IPS DF 4.7 (cell line): Measurements from ENCODE around the gene GLI1.
"Not testable (repeated sequence)": the region's sequence is repeated elsewhere in the genome, so short reads cannot be mapped to it uniquely, and the experiment has no call there.

Experiments used
- DNase-seq: peaks from one replicate; pipeline ENCODE4 v3.0.0-alpha.2; 2013; ENCODE audit warnings: low spot score; ENCODE audit errors: extremely low read depth

Gene GLI1

DNA sequence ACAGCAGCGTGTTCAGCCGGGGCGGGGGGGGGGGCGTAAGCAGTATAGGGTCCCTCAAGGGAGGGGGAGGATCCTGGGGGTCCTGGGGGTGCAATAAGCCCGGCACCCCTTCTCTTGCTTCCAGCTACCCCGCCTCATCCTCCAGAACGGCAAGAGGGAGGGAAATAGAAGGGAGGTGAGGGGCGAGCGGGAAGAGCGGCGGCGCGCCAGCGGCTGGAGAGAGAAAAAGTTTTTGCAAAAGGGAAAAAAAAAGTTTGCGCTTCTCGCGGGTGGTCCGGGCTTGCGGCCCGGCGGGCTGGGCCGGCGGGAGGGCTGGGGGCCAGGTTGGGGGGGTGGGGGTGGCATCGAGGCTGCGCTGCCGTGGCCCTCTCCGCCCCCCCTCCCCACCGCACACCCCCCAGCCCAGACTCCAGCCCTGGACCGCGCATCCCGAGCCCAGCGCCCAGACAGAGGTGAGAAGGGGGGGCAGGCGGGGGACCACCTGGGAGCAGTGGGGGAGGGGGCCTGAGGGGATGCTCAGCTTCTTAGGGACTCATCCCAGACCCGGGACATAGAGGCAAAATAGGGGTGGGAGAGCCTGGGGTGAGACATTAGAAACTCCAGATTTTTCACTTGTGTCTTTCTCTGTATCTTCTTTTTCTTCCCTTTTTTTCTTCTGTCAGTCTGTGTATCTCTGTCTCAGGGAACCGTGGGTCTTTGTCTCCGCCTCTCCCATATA, at the start of gene GLI1:
Gene GLI1 (plus strand): TSS at position 36 of the 718 bp plus-strand sequence. CDS start 3,907 bp downstream, outside the sequence.
- no peak for DNase-seq

DNA sequence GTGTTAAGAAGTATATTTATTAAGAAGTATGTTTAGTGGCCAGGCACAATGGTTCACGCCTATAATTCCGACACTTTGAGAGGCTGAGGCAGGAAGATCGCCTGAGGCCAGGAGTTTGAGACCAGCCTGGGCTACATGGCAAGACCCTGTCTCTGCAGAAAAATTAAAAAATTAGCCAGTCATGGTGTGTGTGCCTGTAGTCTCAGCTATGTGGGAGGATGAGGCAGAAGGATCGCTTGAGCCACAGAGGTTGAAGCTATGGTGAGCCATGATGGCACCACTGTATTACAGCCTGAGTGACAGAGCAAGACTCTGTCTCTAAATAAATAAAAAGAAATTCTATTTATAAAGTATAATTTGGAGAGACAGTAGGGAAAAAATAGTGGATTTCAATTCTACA, 49.1 kb upstream of the GLI1 start:
- no peak for DNase-seq

DNA sequence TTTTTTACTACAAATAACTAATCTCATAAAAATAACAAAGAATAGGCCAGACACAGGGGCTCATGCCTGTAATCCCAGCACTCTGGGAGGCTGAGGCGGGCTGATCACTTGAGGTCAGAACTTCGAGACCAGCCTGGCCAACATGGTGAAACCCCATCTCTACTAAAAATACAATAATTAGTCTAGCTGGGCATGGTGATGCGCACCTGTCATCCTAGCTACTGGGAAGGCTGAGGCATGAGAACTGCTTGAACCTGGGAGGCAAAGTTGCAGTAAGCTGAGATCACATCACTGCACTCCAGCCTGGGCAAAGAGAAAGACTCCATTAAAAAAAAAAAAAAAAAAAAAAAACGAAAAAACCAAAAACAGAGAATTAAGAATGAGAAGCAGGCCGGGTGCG, 45.4 kb upstream of the GLI1 start:
- not testable (repeated sequence) for DNase-seq

DNA sequence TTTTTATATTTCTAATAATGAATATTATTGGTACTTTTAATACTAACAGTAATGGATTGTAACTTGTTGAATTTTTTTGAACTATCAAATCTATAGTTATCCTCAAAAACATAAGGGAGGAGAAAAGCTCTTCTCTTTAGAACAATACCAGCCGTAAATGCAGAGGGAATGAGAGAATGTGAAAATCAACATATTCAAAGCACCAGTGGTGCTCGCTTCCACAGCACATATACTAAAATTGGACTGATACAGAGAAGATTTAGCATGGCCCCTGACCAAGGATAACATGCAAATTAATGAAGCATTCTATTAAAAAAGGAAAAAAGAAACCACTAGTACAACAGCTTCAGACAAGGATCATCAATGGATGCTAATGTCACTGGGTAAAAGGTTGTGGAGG, 44.5 kb upstream of the GLI1 start:
- no peak for DNase-seq

DNA sequence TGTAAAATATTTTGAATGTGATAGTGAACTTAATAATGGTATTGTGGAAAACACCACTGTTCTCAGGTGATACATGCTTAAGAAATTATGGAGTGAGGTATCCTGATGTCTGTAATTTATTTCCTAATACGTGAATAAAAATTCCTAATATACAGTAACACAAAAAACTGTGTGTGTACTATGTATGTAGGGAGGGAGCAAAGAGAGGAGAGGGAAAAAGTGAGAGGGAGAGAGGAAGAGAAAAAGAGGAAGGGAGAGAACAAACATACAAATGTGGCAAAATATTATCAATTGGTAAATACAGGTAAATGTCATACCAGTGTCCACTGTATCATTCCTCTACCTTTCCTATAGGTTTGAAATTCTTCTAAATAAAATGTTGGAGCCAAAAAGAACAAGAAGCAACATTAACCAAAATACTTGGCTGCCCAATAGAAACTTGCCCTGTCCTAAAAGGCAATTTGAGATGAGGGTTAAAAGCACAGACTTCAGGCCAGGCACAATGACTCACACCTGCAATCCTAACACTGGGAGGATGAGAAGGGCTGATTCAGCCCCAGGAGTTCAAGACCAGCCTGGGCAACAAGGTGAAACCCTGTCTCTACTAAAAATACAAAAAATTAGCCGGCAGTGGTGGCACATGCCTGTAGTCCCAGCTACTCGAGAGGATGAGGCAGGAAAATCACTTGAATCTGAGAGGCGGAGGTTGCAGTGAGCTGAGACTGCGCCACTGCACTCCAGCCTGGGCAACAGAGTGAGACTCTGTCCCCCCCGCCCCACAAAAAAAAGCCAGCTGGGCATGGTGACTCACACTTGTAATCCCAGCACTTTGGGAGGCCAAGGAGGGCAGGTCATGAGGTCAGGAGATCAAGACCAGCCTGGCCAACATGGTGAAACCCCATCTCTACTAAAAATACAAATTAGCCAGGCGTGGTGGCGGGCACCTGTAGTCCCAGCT, 43.3 kb upstream of the GLI1 start:
- no peak for DNase-seq

DNA sequence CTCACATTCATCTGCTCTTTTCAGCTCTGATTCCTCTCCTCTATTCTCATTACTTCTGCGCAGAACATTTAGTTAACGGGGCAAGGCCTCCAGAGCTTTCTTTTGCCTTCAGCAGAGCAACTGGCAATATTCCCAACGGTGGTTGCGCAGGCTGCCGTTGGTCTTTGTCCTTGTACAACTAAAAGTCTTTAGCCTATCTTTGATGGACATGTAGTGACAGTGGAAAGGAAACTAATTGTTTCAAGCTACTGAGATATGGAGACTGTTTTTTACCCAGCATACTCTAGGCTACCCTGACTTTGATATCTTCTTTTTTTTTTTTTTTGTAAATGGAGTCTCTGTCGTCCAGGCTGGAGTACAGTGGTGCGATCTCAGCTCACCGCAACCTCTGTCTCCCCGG, 41.3 kb upstream of the GLI1 start:
- DNase-seq = no peak

DNA sequence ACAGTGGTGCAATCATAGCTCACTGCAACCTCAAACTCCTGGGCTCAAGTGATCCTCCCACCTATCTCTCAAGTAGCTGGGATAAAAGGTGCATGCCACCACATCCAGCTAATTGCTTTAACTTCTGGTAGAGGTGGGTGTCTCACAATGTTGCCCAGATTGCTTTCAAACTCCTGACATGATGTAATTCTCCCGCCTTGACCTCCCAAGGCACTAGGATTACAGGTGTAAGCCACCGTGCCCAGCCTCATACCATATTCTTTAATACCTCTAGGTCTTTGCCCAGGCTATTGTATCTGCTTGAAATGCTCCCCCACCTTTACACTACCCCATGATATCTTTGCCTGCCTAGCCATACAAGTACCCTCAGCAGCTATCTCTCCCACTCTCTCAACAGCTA, 40.1 kb upstream of the GLI1 start:
- no peak for DNase-seq

DNA sequence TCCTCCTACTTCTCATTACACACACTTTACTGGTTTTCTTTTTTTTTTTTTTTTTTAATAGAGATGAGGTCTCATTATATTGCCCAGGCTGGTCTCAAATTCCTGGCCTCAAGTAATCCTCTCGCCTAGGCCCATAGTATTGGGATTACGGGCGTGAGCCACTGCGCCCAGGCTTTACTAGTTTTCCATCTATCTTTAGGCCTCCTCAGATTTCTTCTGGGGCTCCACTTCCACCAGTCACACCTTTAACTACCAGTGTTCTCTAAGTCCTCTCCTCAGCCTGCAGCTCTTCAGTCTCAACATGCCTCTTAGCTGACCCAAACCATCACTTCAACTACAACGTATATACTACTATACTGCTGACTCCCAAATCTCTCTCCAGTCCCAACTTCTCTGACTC, 39.1 kb upstream of the GLI1 start:
- no peak for DNase-seq

DNA sequence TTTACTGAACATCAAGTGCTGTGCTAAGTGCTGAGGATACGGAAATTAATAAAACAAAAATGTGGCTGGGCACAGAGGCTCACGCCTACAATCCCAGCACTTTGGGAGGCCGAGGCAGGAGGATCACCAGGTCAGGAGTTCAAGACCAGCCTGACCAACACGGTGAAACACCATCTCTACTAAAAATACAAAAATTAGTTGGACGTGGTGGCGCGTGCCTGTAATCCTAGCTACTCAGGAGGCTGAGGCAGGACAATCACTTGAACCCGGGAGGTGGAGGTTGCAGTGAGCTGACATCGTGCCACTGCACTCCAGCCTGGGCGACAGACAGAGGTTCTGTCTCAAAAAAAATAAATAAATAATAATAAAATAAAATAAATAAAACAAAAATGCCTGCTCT, 32.6 kb upstream of the GLI1 start:
- not testable (repeated sequence) for DNase-seq

DNA sequence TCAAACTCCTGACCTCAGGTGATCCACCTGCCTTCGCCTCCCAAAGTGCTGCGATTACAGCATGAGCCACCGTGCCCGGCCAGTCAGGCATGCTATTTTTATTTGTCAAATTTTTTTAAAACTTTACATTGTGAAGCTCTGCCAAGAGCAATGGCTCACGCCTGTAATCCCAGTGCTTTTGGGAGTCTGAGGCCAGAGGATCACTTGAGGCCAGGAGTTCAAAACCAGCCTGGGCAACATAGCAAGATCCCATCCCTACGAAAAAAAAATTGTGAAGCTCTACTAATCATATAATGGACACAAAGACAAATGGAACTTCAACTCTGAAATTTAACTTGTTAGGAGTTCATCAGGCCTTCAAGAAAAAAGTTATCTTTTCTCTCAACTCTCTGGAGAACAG, 30.6 kb upstream of the GLI1 start:
- no peak for DNase-seq

DNA sequence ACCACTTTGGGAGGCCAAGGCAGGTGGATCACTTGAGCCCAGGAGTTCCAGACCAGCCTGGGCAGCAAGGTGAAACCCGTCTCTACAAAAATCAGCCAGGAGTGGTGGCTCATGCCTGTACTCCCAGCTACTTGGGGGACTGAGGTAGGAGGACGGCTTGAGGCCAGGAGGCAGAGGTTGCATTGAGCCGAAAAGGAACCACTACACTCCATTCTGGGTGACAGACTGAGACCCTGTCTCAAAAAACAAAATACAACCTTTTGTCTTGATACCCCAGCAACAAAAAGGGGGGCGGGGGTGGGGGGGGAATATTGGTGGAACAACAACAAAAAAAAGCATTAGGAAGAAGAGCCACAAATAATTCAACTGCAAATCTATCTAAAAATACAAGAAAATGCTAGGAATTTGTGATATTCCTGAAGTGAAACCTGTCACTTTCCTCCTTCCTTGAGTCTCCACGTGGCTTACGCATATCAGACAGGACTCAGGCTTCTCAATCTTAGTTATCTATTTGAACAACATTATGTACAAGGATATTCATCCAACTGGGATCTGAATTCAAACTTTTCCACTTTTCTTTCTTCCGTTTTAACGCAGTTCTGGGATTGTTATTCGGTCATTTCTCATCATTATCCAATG, 30.0 kb upstream of the GLI1 start:
- DNase-seq = no peak

DNA sequence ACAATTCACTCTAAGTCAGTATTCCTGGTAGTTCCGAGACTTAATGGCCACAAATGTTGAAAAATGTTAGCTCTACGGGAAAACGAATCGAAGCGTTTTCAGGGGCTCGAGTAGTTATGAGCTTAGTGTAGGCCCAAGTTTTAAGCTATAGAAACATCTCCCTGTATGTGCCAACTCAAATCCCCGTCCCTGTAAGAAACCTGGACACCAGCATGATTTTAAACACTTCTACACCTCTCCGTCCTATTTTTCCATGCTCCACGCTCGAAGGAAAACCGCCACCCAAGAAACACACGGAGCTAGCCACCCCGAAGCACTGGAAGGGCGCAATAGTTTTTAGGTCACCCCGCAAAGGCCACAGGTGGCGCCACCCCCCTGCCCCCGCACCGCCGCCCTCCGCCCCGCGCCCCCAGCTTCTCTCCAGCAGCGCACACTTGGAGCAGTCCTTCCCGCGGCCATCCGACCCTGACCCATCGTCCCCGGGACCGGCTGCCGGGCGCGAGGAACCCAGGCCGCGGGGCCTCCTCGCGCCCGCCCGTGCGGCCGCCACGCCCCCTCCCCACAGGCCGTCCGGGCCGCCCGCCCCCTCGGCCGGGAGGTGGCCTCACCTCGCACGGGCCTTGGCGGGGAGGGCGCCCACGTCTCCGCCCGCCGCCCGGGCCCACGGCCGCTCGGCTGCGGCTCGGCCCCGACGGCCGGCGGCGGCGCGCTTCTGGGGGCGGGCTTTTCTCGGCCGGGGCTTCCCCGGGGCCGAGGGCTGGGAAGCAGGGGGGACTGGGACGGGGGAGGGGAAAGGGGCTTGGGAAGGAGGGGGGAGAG, 29.3 kb upstream of the GLI1 start:
- no peak for DNase-seq

DNA sequence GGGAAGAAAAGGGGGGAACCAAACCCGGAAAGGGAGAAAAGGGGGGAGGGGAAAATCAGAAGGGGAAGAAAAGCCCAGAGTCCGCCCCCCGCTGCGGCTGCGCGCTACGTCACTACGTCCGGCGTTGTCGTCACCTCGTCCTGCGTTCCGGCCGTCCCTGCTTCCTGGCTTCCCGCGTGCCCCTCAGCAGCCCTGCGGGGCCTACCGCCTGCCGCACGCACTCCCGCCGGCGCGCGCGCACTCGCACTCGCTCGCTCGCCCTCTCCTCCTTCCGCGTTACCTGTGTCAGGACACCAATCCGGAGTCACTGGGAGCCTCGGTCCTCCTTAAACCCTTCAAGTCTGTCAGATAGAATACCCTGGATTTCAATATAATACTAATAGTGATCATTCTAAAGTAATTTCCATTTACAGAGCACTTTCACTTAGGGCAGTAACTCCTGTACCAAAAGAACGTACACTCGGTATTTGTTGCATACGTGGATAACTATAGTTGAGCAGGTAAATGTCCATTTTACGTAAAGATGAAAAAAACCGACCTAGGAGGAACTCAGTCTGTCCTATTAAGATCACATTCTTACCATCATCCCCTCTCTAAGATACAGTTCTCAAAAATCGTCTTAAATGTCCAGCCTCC, 28.5 kb upstream of the GLI1 start, which contains the start of gene R3HDM2:
Gene R3HDM2 (minus strand): TSS at position 113 of the 636 bp plus-strand sequence. CDS start 120,615 bp downstream, outside the sequence.
- DNase-seq = peak; percentile 86

DNA sequence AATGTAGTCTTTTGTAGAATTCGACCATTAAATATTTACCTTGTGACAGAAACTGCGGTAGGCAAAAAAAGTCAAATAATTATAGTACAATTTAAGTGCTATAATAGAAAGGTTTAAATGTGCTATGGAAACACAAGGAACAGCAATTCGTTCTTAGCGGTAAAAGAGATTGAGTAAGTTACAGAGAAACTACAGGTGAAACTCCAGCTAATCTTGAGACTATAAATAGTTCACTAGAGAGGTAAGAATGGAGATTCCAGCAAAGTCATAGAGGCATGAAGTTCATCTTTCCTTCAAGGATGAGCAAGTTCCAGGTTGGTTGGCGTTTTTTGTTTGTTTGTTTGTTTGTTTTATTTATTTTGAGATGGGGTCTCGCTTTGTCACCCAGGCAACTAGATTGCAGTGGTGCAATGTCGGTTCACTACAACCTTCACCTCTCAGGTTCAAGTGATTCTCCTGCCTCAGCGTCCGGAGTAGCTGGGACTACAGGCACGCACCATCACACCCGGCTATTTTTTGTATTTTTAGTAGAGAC, 27.9 kb upstream of the GLI1 start:
- no peak for DNase-seq

DNA sequence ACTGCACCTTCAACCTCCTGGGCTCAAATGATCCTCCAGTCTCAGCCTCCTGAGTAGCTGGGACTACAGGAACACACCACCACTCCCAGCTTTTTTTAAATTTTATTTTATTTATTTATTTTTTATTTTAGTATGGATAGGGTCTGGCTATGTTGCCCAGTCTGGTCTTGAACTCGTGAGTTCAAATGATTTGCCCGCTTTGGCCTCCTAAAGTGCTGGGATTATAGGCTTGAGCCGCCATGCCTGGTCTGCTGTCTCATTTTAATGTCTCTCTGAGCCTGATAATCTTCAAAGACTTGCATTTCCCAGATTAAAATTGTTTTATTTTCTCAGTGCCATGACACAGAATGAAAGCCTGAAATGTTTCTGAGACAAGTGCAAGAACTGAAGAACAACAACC, 26.2 kb upstream of the GLI1 start:
- no peak for DNase-seq

DNA sequence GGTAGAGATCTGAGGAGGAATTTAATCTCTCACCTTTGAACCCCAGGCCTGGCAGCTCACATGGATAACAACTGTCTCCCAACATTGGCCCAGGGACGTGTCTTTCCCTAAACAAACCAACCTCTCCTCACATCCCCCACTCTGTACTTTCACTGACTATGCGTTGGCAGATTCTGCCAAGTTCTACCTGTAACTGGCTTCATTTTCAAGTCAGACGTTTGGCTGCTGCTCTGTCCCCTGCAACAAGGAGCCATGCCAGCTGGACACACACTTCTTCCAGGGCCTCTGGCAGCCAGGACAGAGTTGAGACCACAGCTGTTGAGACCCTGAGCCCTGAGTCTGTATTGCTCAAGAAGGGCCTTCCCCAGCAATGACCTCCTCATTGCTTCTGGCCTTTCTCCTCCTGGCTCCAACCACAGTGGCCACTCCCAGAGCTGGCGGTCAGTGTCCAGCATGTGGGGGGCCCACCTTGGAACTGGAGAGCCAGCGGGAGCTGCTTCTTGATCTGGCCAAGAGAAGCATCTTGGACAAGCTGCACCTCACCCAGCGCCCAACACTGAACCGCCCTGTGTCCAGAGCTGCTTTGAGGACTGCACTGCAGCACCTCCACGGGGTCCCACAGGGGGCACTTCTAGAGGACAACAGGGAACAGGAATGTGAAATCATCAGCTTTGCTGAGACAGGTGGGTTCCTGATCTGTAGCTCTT, 24.9 kb upstream of the GLI1 start, which contains the start of gene INHBC:
Gene INHBC (plus strand): TSS at position 268 of the 707 bp plus-strand sequence. CDS start 103 bp downstream, at position 371.
- no peak for DNase-seq

DNA sequence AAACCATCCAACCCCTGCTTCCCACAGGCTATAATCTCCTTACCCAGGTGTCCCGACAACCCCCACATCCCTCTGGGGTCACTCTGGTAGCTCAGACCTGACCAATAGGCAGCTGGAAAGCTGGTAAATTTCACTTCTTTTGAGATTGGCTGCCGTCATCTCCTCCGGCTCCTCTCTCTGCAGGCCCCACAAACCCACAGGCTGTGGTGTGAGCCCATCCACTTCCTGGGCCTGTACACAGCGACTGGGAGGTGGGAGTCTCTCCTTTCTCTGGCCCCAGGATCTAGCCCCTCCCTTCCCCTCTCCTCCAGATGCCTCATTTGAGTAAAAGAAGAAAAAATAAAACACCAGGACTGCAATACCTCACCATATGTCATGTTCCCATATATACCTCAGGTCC, 24.3 kb upstream of the GLI1 start:
- no peak for DNase-seq

DNA sequence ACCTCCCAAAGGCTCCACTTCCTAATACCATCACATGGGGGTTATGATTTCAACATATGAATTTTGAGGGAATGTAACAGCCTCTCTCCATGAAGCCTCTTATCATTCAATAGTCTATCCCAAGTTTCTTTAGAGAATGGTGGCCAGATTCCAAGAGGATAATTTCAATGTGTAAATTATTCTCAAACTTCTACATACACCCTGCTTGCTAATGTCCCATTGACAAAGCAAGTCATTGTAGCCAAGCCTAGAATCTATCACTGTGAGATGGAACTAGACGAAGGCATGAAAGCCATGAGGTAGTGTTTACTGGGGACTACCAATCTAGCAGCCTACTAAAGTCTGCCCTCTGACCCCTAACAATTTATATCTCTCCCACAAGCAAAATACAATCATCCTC, 21.2 kb upstream of the GLI1 start:
- no peak for DNase-seq

DNA sequence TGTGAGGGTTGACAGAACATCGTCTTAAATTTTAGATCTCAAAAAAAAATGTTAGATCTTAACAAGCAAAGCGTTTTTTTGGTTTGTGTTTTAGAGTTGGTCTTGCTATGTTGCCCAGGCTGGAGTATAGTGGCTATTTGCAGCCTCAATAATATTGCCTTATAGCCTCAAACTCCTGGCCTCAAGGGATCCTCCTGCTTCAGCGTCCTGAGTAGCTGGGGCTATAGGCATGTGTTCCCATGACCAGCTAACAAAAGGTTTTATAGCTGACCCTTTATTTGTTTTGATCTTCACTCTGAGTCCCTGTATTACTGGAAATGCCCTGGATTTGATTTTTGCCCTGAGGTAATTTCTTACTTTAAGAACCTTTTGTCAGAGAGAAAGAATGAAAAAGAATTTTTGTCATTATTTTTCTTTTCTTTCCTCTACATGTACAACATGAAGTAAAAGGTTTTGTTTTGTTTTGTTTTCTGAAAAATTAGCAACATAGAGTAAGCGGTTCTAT, 19.8 kb upstream of the GLI1 start:
- no peak for DNase-seq
